Sciatic nerve (tissue), 2 donors: ENCODE data around the gene KATNB1. TPM values are rescaled to one million over a fixed set of nuclear protein-coding genes. Genes with fewer than 3 reads are reported as not detected.
"Not testable (repeated sequence)": the region's sequence is repeated elsewhere in the genome, so short reads cannot be mapped to it uniquely, and the experiment has no call there.

Experiments used
- ATAC-seq: fragments of 200-7000 bp; cut with Tn5 transposase; one replicate; pipeline ENCODE4 v1.9.1; 2020; ENCODE audit warnings: mild to moderate bottlenecking, moderate library complexity
- DNase-seq: peaks from one replicate; pipeline ENCODE4 v3.0.0-alpha.2; 2020; ENCODE audit warnings: low spot score
- intact Hi-C: fragments of 100-400 bp; cut with DNase I; formaldehyde crosslinking; loops from one replicate; pipeline ENCODE4 v1.14.2; 2022
- total RNA-seq: library from RNA; stranded (reverse); fragmentation: NEBNext Ultra II Directional; extraction: Animal tissue kit (Norgen Biotek cat#: 25700); gene quantifications from one replicate; pipeline ENCODE4 v1.2.1, GENCODE V29; 2021
- donor health status: DM: no; HTN: no; CAD: no.
- donor health status: DM: no; HTN: no; CAD: no.

Gene KATNB1
- total RNA-seq, 1 donor from 2014 or later: 14.7 TPM

- no peak for DNase-seq
- intact Hi-C loops: no loop called here
- no peak for ATAC-seq
These were observed 26.9 kb downstream of the KATNB1 start for GRCh38 chr16:57762365-57763040.

GRCh38 chr16:57763285-57764005 is 27.9 kb downstream of the KATNB1 start:
- ATAC-seq (no peak), DNase-seq (no peak)
- intact Hi-C loops: no loop called here

GRCh38 chr16:57764006-57764340 is 28.4 kb downstream of the KATNB1 start:
- intact Hi-C loops: no loop called here

DNA sequence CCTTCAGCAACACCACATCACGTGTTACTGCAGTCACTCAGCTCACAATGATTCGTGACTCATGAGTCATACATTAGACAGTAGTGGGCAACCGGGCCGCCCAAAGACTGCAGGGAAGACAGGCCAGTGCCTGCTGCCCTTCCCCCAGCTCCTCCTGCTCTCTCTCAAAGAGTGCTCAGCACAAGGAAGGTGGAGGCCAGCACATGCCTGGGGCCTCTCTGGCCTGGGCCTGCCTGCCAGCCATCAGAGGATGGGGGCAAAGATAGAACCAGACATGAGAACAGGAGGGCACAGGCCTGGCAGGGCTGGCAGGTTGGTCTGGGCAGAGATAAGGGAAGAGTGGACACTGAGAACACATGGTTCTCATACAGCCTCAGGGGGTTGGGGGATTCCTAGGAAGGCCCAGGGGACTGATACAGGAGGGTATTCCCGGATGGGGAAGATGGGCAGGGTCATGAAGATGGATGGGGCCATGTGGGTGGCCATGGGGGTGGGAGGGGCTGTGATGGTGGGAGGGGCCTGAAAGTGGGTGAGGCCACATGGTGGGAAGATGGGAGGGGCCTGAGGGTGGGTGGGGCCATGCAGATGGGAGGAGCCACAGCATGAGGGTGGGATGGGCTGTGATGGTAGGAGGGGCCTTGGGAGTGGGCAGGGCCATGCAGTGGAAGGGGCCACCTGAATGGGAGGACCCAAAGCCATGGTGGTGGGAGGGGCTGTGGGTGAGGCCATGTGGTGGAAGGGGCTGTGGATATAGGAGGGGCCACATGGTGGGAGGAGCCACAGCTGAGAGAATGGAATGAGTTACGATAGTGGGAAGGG is 29.0 kb downstream of the KATNB1 start:
- intact Hi-C loops: no loop called here
- ATAC-seq (peak; percentile 25), DNase-seq (no peak)

More at GRCh38 chr16:57764006-57764340, 28.4 kb downstream of the KATNB1 start:
- ATAC-seq: no peak
- DNase-seq: no peak

DNA sequence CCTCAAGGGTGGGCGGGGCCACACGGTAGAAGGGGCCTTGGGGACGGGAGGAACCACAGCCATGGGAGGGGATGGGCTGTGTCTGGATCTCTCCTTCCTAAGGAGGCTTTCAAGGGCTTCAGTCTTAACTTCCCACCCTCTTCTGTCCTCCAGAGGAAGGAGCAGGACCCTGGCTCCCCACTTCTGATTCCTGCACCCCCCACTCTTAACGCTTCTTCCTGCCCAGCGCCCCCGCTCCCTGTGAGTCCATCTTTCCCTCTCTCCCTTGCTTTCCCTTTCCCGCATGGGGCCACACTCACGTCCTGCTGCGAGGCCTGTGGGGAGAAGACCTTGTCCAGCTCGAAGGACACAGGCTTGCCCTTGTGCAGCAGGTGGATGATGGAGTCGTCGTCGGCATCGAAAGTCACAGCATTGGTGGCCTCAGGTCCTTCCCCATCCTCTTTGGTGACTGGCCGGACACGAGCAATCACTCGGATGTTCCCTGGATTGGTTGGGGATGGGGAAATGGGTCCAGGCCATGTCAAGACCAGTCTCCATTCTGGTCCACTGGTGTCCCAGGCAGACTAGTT is 29.7 kb downstream of the KATNB1 start:
- ATAC-seq (no peak), DNase-seq (no peak)
- intact Hi-C loops: no loop called here

GRCh38 chr16:57766714-57767348 is 31.3 kb downstream of the KATNB1 start:
- intact Hi-C loops: no loop called here

GRCh38 chr16:57769541-57770145 is 34.1 kb downstream of the KATNB1 start:
- no peak for ATAC-seq
- no peak for DNase-seq
- intact Hi-C loops: no loop called here

More at GRCh38 chr16:57766714-57767348, 31.3 kb downstream of the KATNB1 start:
- DNase-seq: no peak
- no peak for ATAC-seq

DNA sequence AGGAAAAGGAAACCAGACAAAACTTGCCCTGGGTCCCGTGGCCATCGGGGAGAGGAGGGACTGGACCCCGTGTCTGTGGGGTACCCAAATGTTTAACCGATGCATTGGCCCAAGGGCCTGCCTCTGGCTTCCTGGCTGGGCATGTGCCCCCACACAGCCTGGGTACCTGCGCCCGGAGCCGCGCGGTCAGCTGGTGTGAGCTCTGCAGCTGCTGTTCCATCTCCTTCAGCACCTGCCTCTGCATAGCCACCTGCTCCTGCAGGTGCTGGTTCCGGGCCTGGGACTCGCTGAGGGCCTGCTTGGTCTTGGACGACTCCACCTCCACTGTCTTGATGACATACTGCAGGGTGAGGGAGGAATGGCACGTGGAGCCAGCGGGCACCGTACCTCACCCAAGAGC is 34.8 kb downstream of the KATNB1 start:
- intact Hi-C loops: no loop called here

GRCh38 chr16:57771141-57771785 is 35.7 kb downstream of the KATNB1 start:
- no peak for ATAC-seq
- DNase-seq: no peak
- intact Hi-C loops: no loop called here

More for the DNA sequence above, 34.8 kb downstream of the KATNB1 start:
- no peak for DNase-seq
- ATAC-seq: no peak

DNA sequence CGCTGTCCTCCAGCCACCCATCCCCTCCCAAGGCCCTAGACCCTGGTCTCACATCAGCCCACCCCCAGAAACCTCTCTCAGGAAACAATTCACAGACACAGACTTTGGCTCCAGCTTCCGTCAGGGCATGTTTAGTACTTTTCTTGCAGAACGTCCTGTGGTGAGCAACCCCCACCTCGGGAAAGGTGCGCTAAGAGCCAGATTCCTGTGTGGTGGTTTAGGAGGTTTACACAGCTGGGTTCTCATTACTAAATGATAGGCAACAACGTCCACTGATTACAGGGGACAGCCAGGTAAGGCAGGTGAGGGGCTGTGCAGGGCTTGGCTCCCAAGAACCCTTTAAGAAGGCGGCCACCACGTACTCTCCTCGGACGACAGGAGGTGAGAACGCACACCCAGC is 37.4 kb downstream of the KATNB1 start:
- no peak for DNase-seq
- intact Hi-C loops: no loop called here
- no peak for ATAC-seq

GRCh38 chr16:57773655-57774295 is 38.2 kb downstream of the KATNB1 start:
- intact Hi-C loops: no loop called here
- ATAC-seq (no peak), DNase-seq (no peak)

DNA sequence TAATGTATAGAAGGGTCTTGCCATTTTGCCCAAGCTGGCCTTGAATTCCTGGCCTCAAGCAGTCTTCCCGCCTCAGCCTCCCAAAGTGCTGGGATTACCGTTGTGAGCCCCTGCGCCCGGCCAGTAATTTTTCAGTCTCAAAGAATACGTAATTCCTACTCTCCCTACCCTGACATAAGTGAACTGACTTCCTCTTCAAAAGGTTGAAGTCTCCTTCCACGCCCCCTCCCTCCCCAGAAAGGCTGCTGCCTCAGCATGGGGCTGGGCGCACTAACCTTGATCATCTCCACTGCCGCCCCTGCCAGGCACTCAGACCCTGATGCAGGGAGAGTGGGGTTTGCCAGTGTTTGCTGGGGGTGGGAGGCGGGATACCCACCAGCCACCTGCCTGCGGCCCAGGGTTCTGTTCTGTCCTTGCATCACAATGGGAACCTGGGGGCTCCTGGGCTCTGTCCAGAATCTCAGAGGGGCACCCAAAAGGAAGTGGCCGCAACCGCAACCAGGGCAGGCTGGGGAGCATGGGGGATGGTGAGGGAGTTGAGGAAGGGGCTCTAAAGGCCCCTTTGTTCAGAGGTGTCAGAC is 39.2 kb downstream of the KATNB1 start:
- no peak for DNase-seq

DNA sequence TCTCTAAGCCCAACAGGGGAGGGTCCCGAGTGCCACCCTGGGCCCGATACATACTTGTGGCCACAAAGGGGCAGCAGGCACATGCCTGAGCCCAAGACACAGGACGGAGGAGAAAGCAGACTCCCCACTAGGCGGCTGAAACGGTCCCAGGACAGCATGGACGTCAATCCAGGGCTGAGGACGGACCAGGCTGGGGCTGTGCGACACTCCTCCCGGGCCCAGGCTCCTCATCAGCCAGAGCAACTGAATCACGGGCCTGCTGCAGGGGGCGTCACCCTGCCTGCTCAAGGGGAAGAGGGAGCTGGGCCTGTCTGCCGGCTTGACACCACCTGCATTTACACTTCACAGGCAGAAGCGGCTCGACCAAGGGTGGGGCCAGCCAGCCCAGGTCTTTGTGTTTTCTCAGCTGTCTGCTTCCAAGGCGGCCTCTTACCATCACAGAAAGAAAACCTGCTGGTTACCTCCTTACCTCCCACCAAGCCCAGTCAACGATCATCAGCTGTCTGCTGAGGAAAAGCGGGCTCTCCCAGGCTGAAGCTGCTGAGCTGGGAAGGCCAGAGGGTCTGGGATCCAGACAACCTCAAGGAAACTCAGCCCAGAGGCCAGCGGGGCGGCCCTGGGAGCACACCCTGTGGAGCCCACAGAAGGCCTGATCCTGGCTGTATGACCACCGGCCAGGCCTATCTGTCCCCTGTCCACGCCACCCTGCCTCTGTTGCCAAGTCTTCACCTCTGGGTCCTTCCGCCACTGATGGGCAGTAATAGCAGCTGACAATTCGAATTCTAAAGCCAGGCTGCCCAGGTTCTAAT is 40.3 kb downstream of the KATNB1 start:
- DNase-seq: no peak
- peak; percentile 75 for ATAC-seq
- intact Hi-C loops: no loop called here

More for the DNA sequence above, 39.2 kb downstream of the KATNB1 start:
- no peak for ATAC-seq
- intact Hi-C loops: no loop called here

DNA sequence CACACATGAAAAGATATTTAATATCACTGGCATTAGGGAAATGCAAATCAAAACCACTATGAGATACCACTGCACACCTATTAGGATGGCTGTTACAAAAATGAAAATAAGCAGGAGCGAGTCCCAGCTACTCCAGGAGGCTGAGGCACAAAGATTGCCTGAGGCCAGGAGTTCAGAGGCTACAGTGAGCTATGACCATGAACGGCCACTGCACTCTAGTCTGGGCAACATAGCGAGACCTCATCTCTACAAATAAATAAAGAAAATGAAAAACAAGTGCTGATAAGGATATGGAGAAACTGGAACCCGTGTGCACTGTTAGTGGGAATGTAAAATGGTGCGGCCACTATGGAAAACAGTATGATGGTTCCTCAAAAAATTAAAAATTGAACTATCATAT is 43.1 kb downstream of the KATNB1 start:
- intact Hi-C loops: no loop called here
- DNase-seq: no peak
- no peak for ATAC-seq

DNA sequence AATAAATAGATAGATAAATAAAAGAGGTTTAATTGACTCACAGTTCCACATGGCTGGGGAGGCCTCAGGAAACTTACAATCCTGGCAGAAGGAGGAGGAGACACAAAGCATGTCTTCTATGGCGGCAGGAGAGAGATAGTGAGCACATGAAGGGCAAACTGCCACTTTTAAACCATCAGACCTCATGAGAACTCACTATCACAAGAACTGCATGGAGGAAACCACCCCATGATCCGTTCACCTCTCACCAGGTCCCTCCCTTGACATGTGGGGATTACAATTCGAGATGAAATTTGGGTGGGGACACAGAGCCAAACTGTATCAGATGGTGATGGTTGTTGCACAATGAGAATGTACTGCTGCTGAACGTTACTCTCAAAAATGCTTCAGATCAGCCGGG is 44.3 kb downstream of the KATNB1 start:
- DNase-seq, ATAC-seq: not testable (repeated sequence)

GRCh38 chr16:57781349-57781740 is 45.8 kb downstream of the KATNB1 start:
- intact Hi-C loops: no loop called here
- no peak for ATAC-seq
- DNase-seq: no peak

More for the DNA sequence above, 44.3 kb downstream of the KATNB1 start:
- intact Hi-C loops: not testable (repeated sequence)
